GM23248 (cell line): ENCODE results near the gene MX1.

Experiments
- EZH2 ChIP-seq: fragments of 200-600 bp; sonication (generic); IDR thresholded peaks from 2 replicates; pipeline ENCODE4 v1.6.1; 2018; ENCODE audit warnings: antibody characterized with exemption, mild to moderate bottlenecking; ENCODE audit not compliant: insufficient read depth, poor library complexity, severe bottlenecking
- EZH2phosphoT487 ChIP-seq: fragments of 200-600 bp; sonication (generic); IDR thresholded peaks from 2 replicates; pipeline ENCODE4 v1.6.1; 2018; ENCODE audit warnings: antibody characterized with exemption, moderate library complexity, mild to moderate bottlenecking, low read depth; ENCODE audit not compliant: insufficient read depth

DNA sequence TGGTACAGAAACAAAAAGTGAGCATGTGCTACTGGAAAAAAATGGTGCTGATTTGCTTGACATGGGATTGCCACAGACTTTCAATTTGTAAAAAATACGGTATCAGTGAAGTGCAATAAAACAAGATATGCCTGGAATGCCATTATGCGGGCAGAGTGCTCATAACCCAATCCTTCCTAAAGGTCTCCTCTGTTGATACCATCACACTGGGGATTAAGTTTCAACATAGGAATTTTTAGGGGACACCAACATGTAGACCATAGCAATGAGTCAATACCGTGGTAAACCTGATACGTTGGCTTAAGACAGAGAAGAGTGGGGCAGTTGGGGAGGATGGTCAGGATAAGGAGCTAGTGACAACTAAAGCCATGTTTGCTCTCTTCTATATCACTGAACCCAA, 20.5 kb downstream of the MX1 start:
- TF ChIP-seq EZH2phosphoT487 (no peak), EZH2 (no peak)
